Liver (tissue), 9 donors: ENCODE results near the gene XRN1. TPM values are rescaled to one million over a fixed set of nuclear protein-coding genes. Genes with fewer than 3 reads are reported as not detected.
A peak's percentile ranks its signal among the peaks of the same experiment; 100 is the strongest.
"Not testable (repeated sequence)": the region's sequence is repeated elsewhere in the genome, so short reads cannot be mapped to it uniquely, and the experiment has no call there.

ENCODE experiments used
- DNase-seq: peaks from one replicate; pipeline ENCODE4 v3.0.0-alpha.2; 2017; ENCODE audit warnings: low spot score
- H3K27ac ChIP-seq, 2 donors: one replicate each; pipeline ENCODE4 v1.7.0; 2013; ENCODE audit warnings: inconsistent platforms in 2 of 2, low read length in 2 of 2, control low read depth in 1 of 2, low read depth in 1 of 2, mild to moderate bottlenecking in 1 of 2
- H3K27me3 ChIP-seq, 4 donors: one replicate each; pipeline versions ENCODE4 v1.6.1 to v1.7.0; 2013; ENCODE audit warnings: low read length in 3 of 4, inconsistent platforms in 1 of 4, mild to moderate bottlenecking in 1 of 4, moderate library complexity in 1 of 4; ENCODE audit not compliant: control insufficient read depth in 4 of 4, insufficient read depth in 4 of 4
- H3K36me3 ChIP-seq, 4 donors: one replicate each; pipeline versions ENCODE4 v1.6.1 to v1.7.0; 2013; ENCODE audit warnings: low read length in 3 of 4, mild to moderate bottlenecking in 3 of 4, low read depth in 1 of 4, moderate library complexity in 1 of 4; ENCODE audit not compliant: control insufficient read depth in 4 of 4, insufficient read depth in 3 of 4
- H3K4me1 ChIP-seq, 4 donors: one replicate each; pipeline versions ENCODE4 v1.6.1 to v1.7.0; 2013; ENCODE audit warnings: low read length in 3 of 4, mild to moderate bottlenecking in 3 of 4, moderate library complexity in 1 of 4; ENCODE audit not compliant: control insufficient read depth in 4 of 4, insufficient read depth in 4 of 4
- H3K4me3 ChIP-seq, 3 donors: one replicate each; pipeline versions ENCODE4 v1.6.1 to v1.7.0; 2013; ENCODE audit warnings: low read length in 3 of 3, control low read depth in 1 of 3, low read depth in 1 of 3, mild to moderate bottlenecking in 1 of 3
- H3K9ac ChIP-seq, 2 donors: one replicate each; pipeline ENCODE4 v1.7.0; 2013; ENCODE audit warnings: low read length in 2 of 2, mild to moderate bottlenecking in 2 of 2, moderate library complexity in 2 of 2, control low read depth in 1 of 2, low read depth in 1 of 2
- H3K9me3 ChIP-seq, 4 donors: one replicate each; pipeline versions ENCODE4 v1.6.1 to v1.7.0; 2013; ENCODE audit warnings: low read length in 3 of 4; ENCODE audit not compliant: control insufficient read depth in 4 of 4
- ATF3 ChIP-seq: IDR thresholded peaks from 2 replicates; pipeline ENCODE4 v1.6.1; 2016; ENCODE audit warnings: antibody characterized with exemption
- CTCF ChIP-seq: fragments of 150-350 bp; IDR thresholded peaks from 2 replicates; pipeline ENCODE4 v1.5.1; 2017; ENCODE audit warnings: improper control_type of control experiment, low read depth, low read length; ENCODE audit not compliant: missing input control
- EGR1 ChIP-seq, 2 donors: IDR thresholded peaks; 2 replicates each; pipeline ENCODE4 v1.6.1; 2016 to 2018; ENCODE audit warnings: antibody characterized with exemption in 2 of 2, low read depth in 2 of 2
- FOXA1 ChIP-seq: IDR thresholded peaks from 2 replicates; pipeline ENCODE4 v1.6.1; 2016; ENCODE audit warnings: antibody characterized with exemption
- FOXA2 ChIP-seq: IDR thresholded peaks from 2 replicates; pipeline ENCODE4 v1.6.1; 2016; ENCODE audit warnings: antibody characterized with exemption
- GABPA ChIP-seq, 2 donors: IDR thresholded peaks in 1 of 2; conservative IDR thresholded peaks in 1 of 2; 2 replicates each; pipeline ENCODE4 v1.6.1; 2016; ENCODE audit warnings: antibody characterized with exemption in 2 of 2, mild to moderate bottlenecking in 1 of 2, moderate library complexity in 1 of 2
- HNF4A ChIP-seq, 2 donors: conservative IDR thresholded peaks; 2 replicates each; pipeline ENCODE4 v1.6.1; 2016; ENCODE audit warnings: antibody characterized with exemption in 2 of 2, mild to moderate bottlenecking in 2 of 2
- HNF4G ChIP-seq: IDR thresholded peaks from 2 replicates; pipeline ENCODE4 v1.6.1; 2016; ENCODE audit warnings: antibody characterized with exemption
- JUND ChIP-seq, 2 donors: IDR thresholded peaks; 2 replicates each; pipeline ENCODE4 v1.6.1; 2016; ENCODE audit warnings: antibody characterized with exemption in 2 of 2
- MAX ChIP-seq: IDR thresholded peaks from 2 replicates; pipeline ENCODE4 v1.6.1; 2016; ENCODE audit warnings: antibody characterized with exemption
- NR2F2 ChIP-seq: IDR thresholded peaks from 2 replicates; pipeline ENCODE4 v1.6.1; 2016; ENCODE audit warnings: antibody characterized with exemption
- RAD21 ChIP-seq, 2 donors: IDR thresholded peaks; 2 replicates each; pipeline ENCODE4 v1.6.1; 2016; ENCODE audit warnings: antibody characterized with exemption in 2 of 2, mild to moderate bottlenecking in 2 of 2
- RXRA ChIP-seq, 2 donors: IDR thresholded peaks; 2 replicates each; pipeline ENCODE4 v1.6.1; 2017 to 2018; ENCODE audit warnings: antibody characterized with exemption in 2 of 2, mild to moderate bottlenecking in 1 of 2
- SP1 ChIP-seq: IDR thresholded peaks from 2 replicates; pipeline ENCODE4 v1.6.1; 2018; ENCODE audit warnings: antibody characterized with exemption, mild to moderate bottlenecking
- TAF1 ChIP-seq: conservative IDR thresholded peaks from 2 replicates; pipeline ENCODE4 v1.6.1; 2016; ENCODE audit warnings: antibody characterized with exemption, mild to moderate bottlenecking
- YY1 ChIP-seq: IDR thresholded peaks from 2 replicates; pipeline ENCODE4 v1.6.1; 2016; ENCODE audit warnings: antibody characterized with exemption, mild to moderate bottlenecking
- ZBTB33 ChIP-seq: IDR thresholded peaks from 2 replicates; pipeline ENCODE4 v1.6.1; 2016; ENCODE audit warnings: antibody characterized with exemption
- WGBS: extraction: QIAGEN DNeasy Blood & Tissue Kit; methylation state at CpG from one replicate; pipeline ENCODE4 v1.1.7; 2013; 5-methylcytosine and 5-hydroxymethylcytosine counted together
- polyA plus RNA-seq, 2 donors: library from polyadenylated mRNA; stranded (reverse) in 1 of 2; unstranded in 1 of 2; fragments of 200-250 nt in 1 of 2; fragments of >200 nt in 1 of 2; fragmentation: Nextera tagmentation in 1 of 2; extraction: Ambion mirVana in 1 of 2; gene quantifications; one replicate each; pipeline versions ENCODE4 v1.2.1 to v1.2.3, GENCODE V29; 2013 to 2015
- total RNA-seq, 2 donors: library from RNA; depleted of rRNA; stranded (reverse); fragments of >200 nt; gene quantifications; one replicate each; pipeline ENCODE4 v1.2.3, GENCODE V29; 2014
- donor health status: healthy.
- donor health status: healthy.
- donor health status: healthy.
- donor health status: healthy.
- donor health status: healthy.

Gene XRN1
- total and polyA plus RNA-seq, 4 donors, result 4.3 to 41.4 (median 25.9) TPM

GRCh38 chr3:142318331-142318730 is 129.5 kb downstream of the XRN1 start:
- DNase-seq, result no peak
- Histone ChIP-seq H3K9ac (no peak overlapping the region), H3K4me1 (peaks cover 0 to 3% (median 2%) of the 10 kb centered on the region in 4 donors), H3K36me3 (peaks cover 2 to 22% (median 12%) of the 10 kb centered on the region in 4 donors), H3K27me3 (no peaks in the 10 kb centered on the region), H3K27ac (no peak overlapping the region), H3K9me3 (no peaks in the 10 kb centered on the region), H3K4me3 (no peak overlapping the region)
- TF ChIP-seq RAD21 (IDR thresholded peaks at IDR 0.05), result no peak
- TF ChIP-seq ZBTB33, result no peak
- TF ChIP-seq HNF4A (conservative IDR thresholded peaks at IDR 0.05), result no peak
- TF ChIP-seq SP1, result no peak
- TF ChIP-seq NR2F2, result no peak
- TF ChIP-seq MAX, result no peak
- TF ChIP-seq RXRA (IDR thresholded peaks at IDR 0.05), result no peak
- no peak for TF ChIP-seq TAF1
- no peak for TF ChIP-seq CTCF
- TF ChIP-seq HNF4G, result no peak
- no peak for TF ChIP-seq YY1
- no peak for TF ChIP-seq EGR1 (IDR thresholded peaks at IDR 0.05; ENCODE audit: low read depth in 2 of 2)
- no peak for TF ChIP-seq GABPA (IDR thresholded peaks at IDR 0.05 in 1 of 2, conservative IDR thresholded peaks at IDR 0.05 in 1 of 2)
- TF ChIP-seq FOXA1, result no peak
- TF ChIP-seq ATF3, result no peak
- TF ChIP-seq JUND (IDR thresholded peaks at IDR 0.05), result no peak

- not testable (repeated sequence) for H3K9ac ChIP-seq, DNase-seq, H3K4me3 ChIP-seq, H3K27me3 ChIP-seq, H3K4me1 ChIP-seq, H3K27ac ChIP-seq, H3K9me3 ChIP-seq
- peaks cover 2 to 41% (median 30%) of the 10 kb centered on the region in 4 donors for H3K36me3 ChIP-seq
- 90% methylated on average over 2 of the region's 2 CpGs for WGBS
- TF ChIP-seq FOXA1, result peak; percentile 26
- TF ChIP-seq FOXA2, result peak; percentile 55
Measured at GRCh38 chr3:142315978-142316388, 131.9 kb downstream of the XRN1 start.

- Histone ChIP-seq H3K36me3 (peaks cover 2 to 48% (median 35%) of the 10 kb centered on the region in 4 donors), H3K9ac (no peak overlapping the region)
- TF ChIP-seq JUND (IDR thresholded peaks at IDR 0.05), result no peak
Measured at GRCh38 chr3:142315083-142315482, 132.8 kb downstream of the XRN1 start.

More at GRCh38 chr3:142315083-142315482, 132.8 kb downstream of the XRN1 start:
- Histone ChIP-seq H3K4me1 (peaks cover 0 to 3% (median 2%) of the 10 kb centered on the region in 4 donors), H3K4me3 (no peak overlapping the region), H3K27ac (no peak overlapping the region), H3K27me3 (no peaks in the 10 kb centered on the region), H3K9me3 (no peaks in the 10 kb centered on the region)
- DNase-seq, result no peak
